HG03378 (cell line): ENCODE data around the gene RAPGEF3.

Source experiments
- ATAC-seq: cut with Tn5 transposase; IDR thresholded peaks from one replicate; pipeline ENCODE4 v1.9.1; 2021; ENCODE audit warnings: mild to moderate bottlenecking, moderate library complexity; ENCODE audit not compliant: unreplicated experiment

The RAPGEF3 gene

DNA sequence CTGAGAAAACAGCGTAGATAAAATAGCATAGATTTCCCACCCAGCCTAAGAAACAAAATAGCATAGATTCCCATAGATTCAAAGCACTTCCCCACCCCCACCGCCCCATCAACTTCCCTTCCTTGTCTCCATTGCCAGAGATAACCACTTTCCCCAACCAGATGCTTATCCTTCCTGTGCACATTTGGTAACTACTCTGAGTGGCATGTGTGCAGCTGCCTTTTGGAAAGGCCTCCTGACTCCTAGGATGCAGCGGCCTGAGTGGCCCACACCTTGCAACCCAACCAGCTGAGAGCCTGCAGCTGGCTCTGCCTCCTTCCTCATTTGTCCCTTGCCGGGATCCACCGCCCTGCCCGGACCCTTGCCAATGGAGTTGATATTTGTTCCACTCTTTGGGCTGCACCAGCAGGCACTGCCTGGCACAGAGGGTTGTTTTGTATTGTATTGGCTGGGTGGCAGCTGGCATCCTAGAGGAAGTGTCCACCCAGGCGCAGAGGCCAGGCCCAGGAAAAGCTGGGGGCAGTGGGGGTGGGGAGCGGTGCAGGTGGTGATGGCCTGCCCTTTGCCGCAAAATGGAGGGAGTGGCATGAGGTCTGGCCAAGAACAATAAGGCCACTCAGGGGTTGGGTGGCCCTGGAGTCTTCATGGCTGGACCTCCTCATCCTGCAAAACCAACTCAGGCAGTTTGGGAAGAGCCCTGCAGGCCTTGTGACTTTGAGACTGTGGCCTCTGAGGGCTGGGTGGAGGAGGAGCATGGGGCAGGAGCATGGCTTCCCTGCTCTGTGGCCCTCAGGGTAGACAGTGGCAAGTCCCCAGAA lies 19.3 kb upstream of the RAPGEF3 start:
- no peak for ATAC-seq

DNA sequence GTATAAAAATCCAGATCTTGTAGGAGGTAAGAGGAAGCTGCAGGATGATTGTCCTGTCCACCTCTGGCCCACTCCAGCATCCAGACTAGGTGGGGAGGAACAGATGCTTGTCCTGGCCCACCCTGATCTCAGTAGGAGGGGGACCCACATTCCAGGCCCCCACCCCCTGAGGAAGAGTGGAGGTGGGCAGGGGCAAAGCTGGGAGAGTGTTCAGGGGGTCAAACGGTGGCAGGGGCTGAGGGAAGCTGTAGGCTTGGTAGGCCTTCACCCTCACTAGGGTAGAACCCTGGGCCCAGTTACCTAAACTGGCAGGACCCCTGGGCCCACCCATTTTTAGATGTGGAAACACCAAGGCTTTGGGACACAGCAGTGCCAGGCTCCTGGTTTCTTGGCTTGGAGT lies 18.5 kb upstream of the RAPGEF3 start:
- no peak for ATAC-seq

- ATAC-seq = no peak
These were observed 17.9 kb upstream of the RAPGEF3 start for GRCh38 chr12:47776471-47777143.

DNA sequence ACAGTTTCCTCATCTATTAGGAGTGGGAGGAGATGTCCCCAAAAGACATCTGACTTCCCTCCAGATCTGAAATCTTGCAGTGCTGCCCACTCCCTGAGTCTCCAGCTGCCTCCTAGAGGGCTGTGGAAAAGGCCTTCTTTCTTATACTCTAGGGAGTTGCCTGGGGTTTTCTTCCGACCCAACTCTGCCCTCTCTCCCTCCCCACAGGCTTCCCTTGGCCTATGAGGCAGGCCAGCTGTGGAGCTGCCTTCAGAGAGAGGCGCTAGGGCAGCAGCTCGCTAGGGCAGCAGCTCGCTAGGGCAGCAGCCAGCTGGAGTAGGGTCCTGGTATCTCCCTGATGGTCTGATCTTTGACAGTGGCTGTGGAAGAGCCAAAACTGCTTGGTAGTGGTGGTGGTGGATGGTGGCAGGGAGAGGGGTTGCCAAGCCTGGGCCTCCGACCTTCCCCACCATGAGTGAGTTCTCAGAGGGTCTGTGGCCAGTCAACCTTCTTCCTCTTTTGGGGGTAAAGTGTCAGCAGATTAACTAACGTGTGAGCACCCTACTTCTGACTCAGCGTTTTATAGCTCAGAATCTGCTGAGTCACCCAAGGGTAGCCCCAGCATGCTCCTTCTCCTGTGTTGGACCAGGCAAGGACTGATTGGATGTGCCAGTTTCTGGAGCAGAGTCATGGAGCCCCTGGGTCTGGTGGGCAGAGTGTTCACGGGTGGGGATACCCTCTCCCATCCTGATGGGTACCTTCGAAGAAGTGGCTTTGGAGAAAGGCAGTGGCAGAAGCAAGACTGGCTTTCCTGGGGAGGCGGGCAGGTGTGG lies 16.6 kb upstream of the RAPGEF3 start:
- ATAC-seq = no peak

DNA sequence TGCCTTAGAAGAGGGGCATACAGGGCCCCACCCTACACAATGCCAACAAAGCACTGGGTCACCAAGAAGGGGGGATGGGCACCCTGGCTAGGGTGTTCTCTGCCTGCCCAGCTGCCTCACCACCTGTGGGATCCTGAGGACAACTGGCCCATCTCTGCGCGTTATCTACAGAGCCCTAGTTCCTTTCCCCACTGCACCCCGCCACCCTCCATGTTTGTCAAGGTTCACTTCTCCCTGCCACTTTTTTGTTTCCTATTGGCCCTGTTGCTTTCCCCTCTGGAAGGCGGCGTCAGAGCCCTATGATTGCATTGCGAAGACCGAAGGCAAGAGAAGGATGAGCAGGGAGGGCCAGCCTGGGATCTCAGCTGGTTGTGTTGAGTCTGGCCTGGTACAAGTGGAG lies 16.0 kb upstream of the RAPGEF3 start:
- ATAC-seq = no peak

GRCh38 chr12:47773858-47774580 lies 15.3 kb upstream of the RAPGEF3 start:
- no peak for ATAC-seq

DNA sequence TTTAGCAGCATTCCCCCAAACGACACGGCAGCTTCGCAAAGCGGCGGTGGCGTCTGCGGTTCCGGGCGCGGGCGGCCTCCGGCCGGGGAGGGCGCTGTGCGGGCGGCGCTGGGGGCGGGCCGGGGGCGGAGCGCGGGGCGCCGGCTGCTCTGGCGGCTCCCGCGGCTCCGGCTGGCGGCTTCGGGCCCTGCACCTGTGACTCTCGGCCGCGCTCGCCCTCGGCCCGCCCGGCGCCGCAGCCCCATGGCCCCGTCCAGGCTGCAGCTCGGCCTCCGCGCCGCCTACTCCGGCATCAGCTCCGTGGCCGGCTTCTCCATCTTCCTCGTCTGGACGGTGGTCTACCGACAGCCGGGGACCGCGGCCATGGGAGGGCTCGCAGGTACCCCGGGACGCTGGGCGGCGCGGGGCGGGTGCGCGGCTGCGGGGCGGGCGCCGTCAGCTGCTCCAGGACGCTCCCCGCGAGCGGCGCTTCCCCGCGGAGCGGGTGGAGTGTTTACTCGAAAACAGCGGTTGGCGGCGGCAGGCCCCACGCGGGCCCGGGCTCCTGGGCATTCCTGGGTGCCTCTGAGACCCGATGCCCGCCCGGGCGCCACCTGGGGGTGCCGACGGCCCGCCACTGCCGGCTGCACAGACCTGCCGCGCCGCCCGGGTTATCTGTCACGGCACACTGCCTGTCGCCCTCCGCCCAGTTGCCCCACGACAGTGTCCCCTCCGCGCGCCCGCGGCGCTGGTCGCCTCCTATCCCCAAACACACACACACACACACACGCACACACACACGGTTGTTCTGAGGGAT lies 14.6 kb upstream of the RAPGEF3 start, which contains the start of gene SLC48A1:
Gene SLC48A1 (plus strand): TSS at position 177 of the 796 bp plus-strand sequence. CDS start 67 bp downstream, at position 244.
- ATAC-seq = no peak

DNA sequence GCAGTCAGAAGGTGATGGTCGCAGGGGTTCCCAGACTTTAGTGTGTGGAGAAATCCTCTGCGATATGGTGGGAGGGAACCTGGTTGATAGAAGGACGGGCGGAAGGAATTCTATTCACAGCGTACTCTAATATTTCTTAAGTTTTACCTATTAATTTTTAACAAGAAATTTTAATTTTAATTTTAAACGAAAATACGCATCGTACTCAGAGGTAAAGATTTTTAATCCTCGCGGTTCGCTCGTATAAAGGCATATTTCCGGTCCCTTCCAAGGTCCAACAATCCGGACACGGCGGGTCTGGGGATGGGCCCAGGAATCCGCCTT lies 14.0 kb upstream of the RAPGEF3 start:
- ATAC-seq = no peak

DNA sequence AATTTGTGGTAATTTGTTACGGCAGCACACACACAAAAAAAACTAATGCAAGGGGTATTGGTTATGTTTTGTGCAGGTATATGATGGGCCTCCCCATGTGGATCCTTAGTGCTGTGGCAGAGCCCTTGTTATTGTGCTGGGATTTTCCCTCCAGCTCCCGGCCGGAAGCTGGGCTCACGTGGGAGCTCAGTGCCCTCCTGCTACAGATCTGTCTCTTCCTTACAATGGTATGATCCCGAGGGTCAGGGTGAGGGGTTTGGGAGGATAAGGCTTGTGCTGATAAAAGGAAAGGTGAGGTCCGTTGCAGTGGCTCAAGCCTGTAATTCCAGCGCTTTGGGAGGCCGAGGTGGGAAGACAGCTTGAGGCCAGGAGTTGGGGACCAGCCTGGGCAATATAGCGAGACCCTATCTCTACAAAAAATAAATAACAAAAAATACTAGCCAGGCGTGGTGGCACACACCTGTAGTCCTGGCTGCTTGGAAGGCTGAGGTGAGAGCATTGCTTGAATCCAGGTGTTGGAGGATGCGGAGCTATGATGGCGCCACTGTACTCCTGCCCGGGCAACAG lies 13.5 kb upstream of the RAPGEF3 start:
- ATAC-seq = no peak

GRCh38 chr12:47771304-47771703 lies 12.6 kb upstream of the RAPGEF3 start:
- ATAC-seq = no peak

DNA sequence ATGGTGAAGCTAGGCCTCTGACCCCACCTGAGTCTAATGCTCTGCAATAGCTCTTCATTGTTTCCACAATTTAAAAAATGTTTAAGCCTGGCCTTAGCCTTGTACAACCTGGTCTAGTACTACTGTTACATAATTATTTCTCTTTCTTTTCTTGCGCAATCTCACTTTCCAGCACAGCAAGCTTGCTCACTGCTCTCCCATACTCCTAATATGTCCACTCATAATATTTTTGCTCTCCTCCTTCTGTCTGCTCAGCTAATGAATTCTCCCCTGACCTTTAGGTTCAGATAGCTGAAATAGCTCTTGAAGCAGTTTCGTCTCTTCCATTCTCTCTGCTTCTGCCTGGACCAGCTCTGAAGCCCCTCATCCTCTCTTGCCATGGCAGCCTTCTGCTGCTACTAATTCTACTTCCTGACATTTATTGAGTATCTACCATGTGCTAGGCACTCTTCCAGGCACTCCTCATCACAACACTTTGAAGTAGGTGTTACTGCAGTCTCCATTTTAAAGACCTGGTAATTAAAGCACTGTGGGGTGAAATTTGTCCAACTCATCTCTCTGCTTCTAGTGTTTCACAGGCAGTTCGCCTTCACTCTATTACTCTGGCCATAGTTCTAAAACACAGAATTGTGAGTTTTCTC lies 11.5 kb upstream of the RAPGEF3 start:
- ATAC-seq = no peak

GRCh38 chr12:47769234-47770085 lies 10.8 kb upstream of the RAPGEF3 start:
- no peak for ATAC-seq

- ATAC-seq = no peak
These were observed 9.7 kb upstream of the RAPGEF3 start for GRCh38 chr12:47768323-47768811.

DNA sequence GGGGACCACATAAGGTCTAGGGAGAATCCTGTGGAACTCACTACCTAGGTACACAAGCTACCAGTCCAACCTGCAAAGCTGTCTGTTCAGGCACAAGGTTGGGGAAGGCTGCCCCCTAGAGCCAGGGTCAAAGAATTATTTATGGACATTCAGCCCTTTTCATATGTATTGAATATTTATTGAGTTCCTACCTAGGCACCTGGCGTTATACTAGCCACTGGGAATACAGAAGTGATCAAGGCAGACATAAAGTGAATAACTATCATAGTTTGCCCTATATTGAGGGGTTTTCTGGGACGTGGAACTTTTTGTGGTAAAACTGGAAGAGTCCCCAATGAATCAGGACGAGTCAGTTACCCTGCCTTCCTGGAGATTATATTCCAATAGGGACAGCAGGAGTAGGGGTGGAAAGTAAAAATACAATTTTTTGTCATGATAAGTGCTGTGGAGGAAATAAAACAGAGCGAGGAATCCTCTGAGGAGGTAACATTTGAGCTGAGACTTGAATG lies 8.6 kb upstream of the RAPGEF3 start:
- ATAC-seq = no peak

GRCh38 chr12:47766502-47767215 lies 8.0 kb upstream of the RAPGEF3 start:
- no peak for ATAC-seq

- no peak for ATAC-seq
These were observed 5.0 kb upstream of the RAPGEF3 start for GRCh38 chr12:47763481-47764346.
